K562 (cell line): ENCODE data around the gene NTSR2.

ENCODE experiments used
- CEBPB ChIP-seq: fragments of 450-650 bp; IDR thresholded peaks from 2 replicates; pipeline ENCODE4 v1.6.1; 2016; ENCODE audit warnings: missing genetic modification characterization, missing compliant biosample characterization
- CTCF ChIP-seq, 3 experiments: IDR thresholded peaks in 2 of 3; conservative IDR thresholded peaks in 1 of 3; 2 replicates each; pipeline ENCODE4 v1.5.1; 2011 to 2012; ENCODE audit warnings: low read length in 3 of 3, mild to moderate bottlenecking in 3 of 3, control low read depth in 2 of 3, improper control_type of control experiment in 1 of 3, inconsistent platforms in 1 of 3, low read depth in 1 of 3, mixed read lengths in 1 of 3, moderate library complexity in 1 of 3; ENCODE audit not compliant: insufficient read depth in 2 of 3
- EP300 ChIP-seq: IDR thresholded peaks from 2 replicates; pipeline ENCODE4 v1.6.1; 2012; ENCODE audit warnings: low read length, improper control_type of control experiment
- TAF15 ChIP-seq: fragments of 200-400 bp; formaldehyde crosslinking; IDR thresholded peaks from 2 replicates; pipeline ENCODE4 v1.6.1; 2017; ENCODE audit warnings: mild to moderate bottlenecking, low read depth, low read length, moderate library complexity
- ZNF282 ChIP-seq: sonication (generic); formaldehyde crosslinking; IDR thresholded peaks from 2 replicates; pipeline ENCODE4 v1.8.1; 2023; ENCODE audit warnings: missing genetic modification reagents
- TF ChIP-seq, protein P1 (sequence below): sonication (generic); formaldehyde crosslinking; IDR thresholded peaks from 2 replicates; pipeline ENCODE4 v1.8.0; 2022; ENCODE audit warnings: missing genetic modification reagents, mild to moderate bottlenecking, moderate library complexity, borderline replicate concordance

- TF ChIP-seq TAF15 (no peak), EP300 (no peak), ZNF282 (no peak), CEBPB (tag) (no peak), CTCF (IDR thresholded peaks at IDR 0.05 in 2 of 3, conservative IDR thresholded peaks at IDR 0.05 in 1 of 3; ENCODE audit: insufficient read depth in 2 of 3, low read depth in 1 of 3, low read length in 3 of 3) (no peak)
- TF ChIP-seq, protein P1, sequence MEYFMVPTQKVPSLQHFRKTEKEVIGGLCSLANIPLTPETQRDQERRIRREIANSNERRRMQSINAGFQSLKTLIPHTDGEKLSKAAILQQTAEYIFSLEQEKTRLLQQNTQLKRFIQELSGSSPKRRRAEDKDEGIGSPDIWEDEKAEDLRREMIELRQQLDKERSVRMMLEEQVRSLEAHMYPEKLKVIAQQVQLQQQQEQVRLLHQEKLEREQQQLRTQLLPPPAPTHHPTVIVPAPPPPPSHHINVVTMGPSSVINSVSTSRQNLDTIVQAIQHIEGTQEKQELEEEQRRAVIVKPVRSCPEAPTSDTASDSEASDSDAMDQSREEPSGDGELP (CRISPR knock-in tag): no peak
Measured at GRCh38 chr2:11677136-11678055, 7.4 kb upstream of the NTSR2 start.
